Activated T-helper 1 cell treated with Interleukin-2 at 50 U/mL for 16 hours (primary cell): ENCODE measurements around the gene TMEM184C.

Experiments used
- DNase-seq: peaks from one replicate; pipeline ENCODE4 v3.0.0-alpha.2; 2020; ENCODE audit warnings: low read depth

TMEM184C gene

DNA sequence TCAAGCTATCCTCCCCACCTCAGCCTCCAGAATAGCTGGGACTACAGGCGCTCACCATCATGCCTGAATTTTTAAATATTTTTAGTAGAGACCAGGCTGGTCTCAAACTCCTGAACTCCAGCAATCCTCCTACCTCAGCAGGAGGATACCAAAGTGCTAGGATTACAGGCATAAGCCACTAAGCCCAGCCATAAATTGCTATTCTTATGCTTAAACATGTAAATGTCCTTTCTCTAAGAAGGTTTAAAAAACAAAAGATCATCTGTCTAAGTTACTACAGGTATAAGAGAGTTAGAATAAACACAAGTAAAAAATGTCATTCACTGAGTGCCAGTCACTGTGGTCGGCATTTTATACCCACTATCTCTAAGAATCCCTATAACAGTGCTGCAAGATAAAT, 38.4 kb downstream of the TMEM184C start:
- DNase-seq: no peak

DNA sequence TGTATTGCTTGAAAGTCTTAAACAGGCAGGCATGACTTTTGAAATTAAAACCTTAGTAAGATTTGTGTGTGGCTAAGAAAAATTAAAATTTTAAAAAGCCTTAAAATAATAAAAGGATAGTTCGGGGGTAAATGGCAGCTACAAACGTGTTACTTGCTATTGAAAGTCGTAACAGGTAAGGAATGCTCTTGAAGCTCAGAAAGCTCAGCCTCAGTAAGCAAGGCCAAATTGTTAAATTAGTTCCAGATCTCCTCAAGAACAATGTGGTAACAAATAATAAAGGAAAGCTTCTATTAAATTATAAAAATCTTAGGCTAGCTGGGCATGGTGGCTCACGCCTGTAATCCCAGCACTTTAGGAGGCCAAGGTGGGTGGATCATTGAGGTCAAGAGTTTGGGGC, 41.3 kb downstream of the TMEM184C start:
- DNase-seq: no peak

DNA sequence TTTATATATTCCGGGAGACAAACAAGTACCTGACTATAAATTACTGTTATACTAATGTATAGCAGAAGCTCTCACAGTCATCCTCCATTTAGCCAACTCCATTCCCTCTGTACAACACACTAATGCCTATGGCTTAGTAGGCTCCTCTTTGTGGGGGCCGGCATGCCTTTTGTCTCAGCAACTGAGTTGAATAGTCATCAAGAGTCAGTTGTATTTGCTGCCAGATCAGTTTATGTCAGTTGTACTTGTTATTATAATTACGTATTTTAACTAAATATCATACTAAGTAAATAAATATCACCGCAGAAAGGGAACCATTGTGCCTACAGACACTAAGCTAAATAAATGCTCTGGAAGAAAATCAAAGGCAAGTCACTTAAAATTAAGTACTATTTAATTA, 56.9 kb downstream of the TMEM184C start:
- DNase-seq: no peak

DNA sequence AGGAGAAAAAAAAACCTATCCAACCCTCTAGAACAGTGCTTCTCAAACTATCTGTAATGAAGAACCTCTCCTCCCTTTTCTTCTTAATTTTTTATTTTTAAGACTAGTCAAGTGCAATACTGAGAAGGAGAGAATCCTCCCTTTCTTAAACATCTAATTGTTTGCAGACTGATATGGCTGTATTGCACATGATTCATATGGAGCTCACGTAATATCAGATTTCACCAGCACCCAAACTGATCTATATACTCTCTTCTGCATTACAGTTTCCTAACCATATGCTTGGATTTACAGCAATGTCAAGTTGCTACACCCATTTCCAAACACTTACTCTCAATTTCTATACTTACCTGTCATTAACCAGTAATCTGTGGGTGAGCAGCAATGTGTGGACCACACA, 57.3 kb downstream of the TMEM184C start:
- DNase-seq: no peak

DNA sequence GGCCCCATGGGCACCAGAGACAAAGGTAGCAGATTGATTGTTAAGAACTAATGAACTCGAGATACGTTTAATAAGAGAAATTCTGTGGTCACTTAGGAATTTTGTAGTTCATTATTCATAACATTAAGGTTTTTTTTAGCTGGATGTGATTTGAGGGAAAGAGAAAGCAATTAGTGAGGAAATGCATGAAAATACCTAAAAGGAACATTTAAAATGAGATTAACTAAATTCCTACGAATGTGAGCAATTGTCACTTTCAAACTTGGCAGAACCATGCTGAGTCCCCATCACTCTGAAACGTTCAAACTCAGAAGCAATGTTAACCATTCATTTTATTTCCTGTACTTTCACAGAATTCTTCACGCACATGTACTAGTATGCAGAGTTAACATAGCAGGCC, 60.9 kb downstream of the TMEM184C start:
- no peak for DNase-seq

DNA sequence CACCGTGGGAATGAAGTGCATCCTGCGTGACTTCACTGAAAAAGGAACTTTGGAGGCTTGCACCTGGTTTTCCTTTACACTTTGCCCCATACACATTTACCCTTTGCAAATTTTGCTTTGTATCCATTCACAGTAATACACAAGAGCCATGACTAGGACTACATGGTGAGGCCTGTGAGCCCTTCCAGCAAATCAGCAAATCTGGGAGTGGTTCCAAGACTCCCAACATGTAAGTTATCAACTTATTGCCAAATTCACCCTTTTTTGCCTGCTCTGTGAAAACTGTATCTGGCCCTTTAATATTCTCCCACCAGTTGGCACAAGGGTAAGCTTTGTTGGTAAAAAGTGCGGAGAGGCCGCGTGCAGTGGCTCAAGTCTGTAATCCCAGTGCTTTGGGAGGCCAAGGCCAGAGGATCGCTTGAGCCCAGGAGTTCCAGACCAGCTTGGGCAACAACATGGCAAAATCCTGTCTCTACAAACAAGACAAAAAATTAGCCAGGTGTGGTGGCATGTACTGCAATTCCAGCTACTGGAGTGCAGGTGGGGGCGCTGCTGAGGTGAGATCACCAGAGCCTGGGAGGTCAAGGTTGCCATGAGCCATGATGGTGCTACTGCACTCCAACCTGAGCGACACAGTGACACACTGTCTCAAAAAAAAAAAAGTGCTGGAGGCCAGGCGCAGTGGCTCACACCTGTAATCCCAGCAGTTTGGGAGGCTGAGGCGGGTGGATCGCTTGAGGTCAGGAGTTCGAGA, 61.8 kb downstream of the TMEM184C start:
- no peak for DNase-seq

DNA sequence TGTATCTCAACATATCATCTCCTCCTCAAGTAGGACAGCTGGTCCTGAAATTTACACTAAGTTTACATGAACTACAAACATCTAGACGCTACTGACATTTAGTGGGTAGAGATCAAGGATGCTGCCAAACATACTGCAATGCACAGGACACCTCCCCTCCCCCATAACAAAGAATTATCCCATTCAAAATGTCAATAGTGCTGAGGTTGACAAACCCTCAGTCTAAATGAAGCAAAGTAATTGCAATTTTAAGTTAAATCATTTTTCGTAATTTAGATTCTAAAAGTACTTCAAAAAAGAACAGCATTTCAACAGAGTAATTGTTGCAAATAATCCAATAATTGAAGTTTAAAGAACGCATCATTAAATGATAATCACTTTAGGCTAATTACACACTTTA, 65.6 kb downstream of the TMEM184C start:
- no peak for DNase-seq

DNA sequence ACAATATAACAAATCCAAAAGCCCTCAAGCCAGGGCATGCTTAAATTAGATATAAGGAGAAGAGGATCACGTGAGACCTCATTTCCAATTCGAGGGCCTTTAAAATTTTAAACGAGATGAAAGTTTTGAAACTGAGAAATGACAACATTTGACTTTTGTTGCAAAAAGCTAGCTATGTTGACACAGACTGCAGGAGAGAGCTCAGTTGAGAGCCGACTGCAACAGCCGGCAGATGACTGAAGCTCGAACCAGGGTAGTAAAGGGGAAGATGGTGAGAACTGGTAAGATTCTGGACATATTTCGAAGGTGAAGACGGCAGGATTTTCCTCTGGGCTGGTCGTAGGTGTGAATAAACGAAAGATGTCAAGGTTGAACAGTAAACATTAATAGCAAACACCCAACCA, 66.0 kb downstream of the TMEM184C start:
- no peak for DNase-seq

DNA sequence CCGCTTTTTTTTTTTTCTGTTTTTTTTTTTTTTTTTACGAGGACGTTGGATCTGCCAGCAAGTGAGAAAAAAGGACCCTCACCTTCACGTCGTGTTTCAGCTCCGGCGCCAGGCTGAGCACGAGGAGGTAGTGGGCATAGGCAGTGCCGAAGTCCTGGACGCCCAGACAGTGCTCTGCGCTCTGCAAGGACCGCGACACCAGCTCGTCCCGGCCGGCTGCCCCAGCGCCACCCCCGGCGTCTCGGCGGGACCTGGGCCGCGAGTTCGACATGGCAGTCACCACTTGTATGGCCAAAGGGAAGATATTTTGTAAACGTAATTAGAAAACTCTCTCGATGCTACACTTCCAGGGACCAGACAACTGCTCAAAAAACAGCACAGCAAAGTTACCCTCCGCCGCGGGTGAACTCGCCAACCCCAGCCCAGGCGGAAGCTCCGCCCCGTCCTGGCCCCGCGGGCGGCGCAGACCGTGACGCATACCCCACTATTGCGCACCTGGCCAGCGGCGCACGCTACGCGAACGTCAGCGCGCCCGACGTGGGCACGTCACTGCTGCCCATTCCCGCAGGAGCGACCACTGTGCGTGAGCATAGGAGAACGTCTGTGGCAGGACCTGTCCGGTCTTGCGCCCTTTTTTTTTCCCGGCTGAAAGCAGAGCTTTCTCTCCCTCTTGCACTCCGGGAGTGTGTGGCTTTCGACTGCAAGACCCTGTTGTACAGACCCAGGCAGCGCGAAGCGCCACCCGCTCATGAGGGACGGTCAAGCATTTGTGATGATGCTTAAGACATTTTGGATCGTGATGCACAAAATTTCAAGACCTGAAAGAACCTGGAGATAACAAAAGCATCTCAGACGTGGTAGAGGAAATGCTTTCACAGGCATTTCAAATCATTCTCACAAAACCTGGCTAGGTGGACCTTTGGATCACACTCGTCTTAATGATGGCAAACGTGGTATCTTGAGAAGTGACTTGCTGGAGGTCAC, 66.8 kb downstream of the TMEM184C start, which contains the start of gene PRMT9:
TSS of gene PRMT9 (minus strand) at position 447 of the 984 bp plus-strand sequence. CDS start at position 271, 176 bp downstream.
- DNase-seq: peak; percentile 78

DNA sequence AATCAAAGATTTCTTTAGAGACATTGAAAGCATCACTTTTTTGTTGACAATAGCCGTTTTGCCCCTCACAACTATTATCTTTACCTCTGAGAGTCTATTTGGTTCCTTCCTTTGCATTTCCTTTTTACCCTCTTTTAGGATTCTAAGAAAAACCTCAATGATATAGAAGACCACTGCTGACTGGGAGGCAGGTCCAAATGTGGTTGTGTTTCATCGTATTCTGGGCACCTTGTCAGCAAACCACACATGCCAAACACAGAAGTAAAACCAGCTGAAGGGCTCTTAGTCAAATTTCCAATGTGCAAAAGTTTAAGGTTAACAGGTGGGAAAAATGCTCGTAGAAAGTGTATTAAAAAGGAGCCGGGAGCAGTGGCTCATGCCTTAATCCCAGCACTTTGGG, 71.9 kb downstream of the TMEM184C start:
- no peak for DNase-seq

DNA sequence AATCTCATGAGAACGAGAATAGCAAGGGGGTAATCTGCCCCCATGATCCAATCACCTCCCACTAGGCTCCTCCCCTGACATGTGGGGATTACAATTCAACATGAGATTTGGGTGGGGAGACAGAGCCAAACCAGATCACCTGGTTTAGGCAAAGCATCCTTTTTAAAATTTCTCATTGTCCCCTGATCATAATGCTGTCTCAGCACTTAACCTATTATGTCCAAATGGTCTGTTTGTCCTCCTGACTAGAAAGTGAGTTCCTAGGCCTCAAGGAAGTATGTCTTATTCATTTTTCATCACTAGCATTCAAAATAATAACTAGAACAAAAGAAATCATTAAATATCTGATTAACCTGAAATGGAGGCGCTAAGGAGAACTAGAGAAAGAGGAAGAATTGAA, 74.6 kb downstream of the TMEM184C start:
- no peak for DNase-seq

DNA sequence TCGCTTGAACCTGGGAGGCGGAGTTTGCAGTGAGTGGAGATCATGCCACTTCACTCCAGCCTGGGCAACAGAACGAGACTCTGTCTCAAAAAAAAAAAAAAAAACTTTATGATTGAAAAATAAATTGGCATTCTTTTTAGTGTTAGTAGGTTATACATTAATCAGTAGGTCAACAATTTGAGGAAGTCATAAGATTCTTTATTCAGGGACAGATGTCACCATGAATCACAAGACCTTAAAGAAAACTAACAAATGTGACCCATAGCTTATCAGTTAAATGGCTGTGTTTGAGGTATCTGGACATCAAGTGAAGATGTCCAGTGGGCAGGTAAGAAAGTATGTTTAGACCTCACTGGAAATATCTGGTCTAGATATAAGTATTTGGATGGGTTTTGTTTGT, 76.0 kb downstream of the TMEM184C start:
- DNase-seq: no peak

DNA sequence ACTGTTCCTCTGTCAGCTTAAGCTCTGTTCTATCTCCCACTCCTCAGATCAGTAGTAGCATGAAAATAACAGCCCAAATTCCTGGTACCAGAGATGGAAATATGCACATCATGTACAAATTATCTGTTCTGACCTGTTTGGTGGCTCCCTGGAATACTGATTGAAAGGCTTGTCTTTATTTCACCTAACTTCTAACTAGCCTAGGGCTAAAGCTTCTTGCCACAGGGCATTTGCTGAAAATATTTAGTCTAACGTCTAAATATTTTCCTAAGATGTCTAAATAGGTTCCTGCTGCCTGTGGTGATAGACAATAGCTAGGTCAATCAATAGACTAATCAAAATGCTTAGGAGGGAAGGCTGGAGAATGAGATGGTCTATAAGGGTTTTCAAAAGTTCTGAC, 79.7 kb downstream of the TMEM184C start:
- DNase-seq: no peak

DNA sequence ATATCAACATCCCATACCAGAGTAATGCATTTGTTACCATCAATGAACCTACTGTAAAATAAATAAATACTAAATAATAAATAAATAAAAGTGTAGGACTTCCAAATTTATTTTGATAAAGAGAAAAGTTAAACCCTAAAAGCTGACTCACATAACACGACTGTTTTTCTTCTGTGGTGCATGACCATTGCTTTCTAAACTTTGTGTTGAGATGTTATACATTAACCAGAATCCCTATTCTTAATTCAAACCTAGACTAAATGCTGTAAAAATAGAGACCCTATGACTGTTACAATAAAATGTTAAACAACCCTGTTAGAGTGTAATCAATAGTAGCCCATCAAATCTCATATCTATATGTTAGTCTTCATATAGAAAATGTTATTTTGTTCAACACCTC, 87.6 kb downstream of the TMEM184C start:
- DNase-seq: no peak

DNA sequence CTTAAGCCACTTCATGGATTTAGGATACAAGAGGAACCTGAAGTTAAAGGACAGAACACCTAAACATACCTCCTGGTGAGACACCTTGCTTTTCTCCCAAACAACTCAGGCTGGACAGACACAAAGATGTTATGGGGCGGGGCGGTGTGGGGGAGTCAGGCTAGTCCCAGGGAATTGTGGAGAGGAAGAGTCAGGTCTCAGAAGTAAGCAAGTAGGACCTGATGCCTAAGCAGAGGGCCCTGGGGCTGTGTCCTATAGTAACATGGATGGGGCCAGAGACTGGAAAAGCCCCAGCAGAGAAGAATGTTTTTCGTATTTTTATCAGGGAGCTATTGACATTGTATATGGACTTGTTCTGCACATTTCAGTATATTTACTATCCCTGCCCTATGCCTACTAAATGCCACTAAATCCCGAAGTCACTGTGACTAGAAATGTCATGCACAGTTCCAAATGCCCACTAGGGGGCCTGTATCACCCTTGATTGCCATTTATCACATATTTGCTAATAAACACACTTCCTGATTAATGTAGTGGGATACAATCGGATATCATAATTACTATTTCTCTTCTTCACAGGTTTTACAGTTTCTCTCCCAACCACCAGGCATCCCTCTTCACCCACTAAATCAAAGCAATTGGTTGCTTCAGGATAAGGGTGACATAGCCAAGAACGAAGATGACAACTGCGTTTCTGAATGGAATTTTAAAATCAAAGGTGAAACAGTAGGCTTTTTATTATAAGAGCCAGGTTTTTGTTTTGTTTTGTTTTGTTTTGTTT, 90.9 kb downstream of the TMEM184C start:
- peak; percentile 21 for DNase-seq

DNA sequence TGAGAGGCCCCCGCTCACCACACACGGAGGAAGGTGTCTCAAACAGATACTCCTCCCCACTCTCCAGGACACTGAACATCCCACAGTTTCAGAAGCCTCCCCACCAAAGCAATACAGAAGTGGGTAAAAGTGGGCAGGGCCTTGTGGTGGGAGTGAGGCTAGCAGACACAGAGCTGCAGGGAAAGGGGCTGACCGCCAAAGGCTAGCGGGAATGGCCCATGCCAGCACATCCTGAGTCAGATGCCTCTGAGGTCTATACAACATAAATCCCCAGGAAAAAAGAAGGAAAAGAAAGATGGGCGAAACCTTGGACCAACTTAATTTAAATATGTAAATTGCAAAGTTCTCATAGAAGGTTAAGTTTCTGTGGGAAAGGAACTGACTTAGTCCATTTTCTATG, 92.8 kb downstream of the TMEM184C start:
- DNase-seq: no peak

DNA sequence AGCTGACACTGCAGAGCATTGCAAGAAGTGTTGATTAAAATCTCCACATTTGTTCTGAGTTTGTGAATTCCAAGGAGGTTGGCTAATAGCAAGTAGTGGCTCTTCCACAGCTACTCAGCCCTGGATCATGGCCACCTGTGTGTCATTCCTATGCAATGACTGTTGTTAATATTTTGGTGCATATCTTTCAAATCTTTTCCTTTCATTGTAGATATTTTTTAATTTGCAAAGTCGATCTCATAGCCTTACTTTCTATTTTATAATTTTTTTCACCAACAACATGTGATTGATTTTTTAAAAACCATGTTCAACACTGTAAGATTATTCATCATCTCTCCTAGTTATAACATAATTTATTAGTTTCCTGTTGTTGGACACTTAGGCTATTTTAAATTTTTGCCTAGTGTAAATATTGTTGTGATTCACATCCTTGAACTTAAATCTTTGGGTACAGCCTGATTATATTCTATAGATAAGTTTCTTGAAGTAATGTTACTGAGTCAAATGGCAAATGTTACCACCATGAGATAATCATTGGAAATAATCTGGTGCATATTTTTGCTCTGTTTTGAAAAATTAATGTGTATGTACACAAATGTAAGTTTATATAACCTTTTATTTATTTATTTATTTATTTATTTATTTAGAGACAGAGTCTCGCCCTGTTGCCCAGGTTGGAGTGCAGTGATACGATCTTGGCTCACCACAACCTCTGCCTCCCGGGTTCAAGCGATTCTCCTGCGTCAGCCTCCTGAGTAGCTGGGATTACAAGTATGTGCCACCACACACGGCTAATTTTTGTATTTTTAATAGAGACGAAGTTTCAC, 97.6 kb downstream of the TMEM184C start:
- DNase-seq: no peak

DNA sequence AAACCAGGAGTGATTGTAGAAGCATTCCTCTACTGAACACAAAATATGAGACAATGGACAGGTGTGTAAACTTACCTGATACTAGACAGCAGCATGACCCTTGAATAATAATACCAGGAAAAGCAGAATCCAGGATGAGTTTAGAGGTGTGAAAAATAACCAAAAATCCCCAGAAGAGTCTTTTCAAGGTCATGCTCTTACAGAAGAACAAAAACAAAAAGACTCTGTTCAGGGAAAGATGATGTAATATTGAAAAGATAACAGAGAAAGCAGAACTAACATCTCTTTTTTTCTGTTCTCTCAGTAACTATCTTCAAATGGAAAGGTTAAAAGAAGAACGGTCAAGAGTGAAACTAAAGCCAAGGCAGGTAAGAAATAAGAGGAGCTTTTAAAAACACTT, 100.7 kb downstream of the TMEM184C start:
- DNase-seq: no peak
